BJ (cell line): ENCODE measurements around the gene HEATR9. TPM values are rescaled to one million over a fixed set of nuclear protein-coding genes. Genes with fewer than 3 reads are reported as not detected.
A peak's percentile ranks its signal among the peaks of the same experiment; 100 is the strongest.

Experiments used
- CTCF ChIA-PET: fragments of 350-600 bp; formaldehyde crosslinking; extraction: SDS; loops from one replicate; lab custom pipeline; 2021; ENCODE audit warnings: antibody characterized with exemption, inconsistent platforms; lab: Yijun Ruan, JAX
- POLR2A ChIA-PET: fragments of 300-600 bp; sonication (Branson Sonifier 250); formaldehyde crosslinking; extraction: SDS; loops from one replicate; lab custom pipeline; 2021; ENCODE audit warnings: antibody characterized with exemption; lab: Charles Lee
- DNase-seq: peaks from one replicate; pipeline ENCODE4 v3.0.0-alpha.2; 2011; ENCODE audit warnings: low read depth
- H3K27me3 ChIP-seq: 2 replicates; pipeline ENCODE4 v1.6.0; 2011; ENCODE audit warnings: low read length; ENCODE audit not compliant: control insufficient read depth, insufficient read depth
- H3K36me3 ChIP-seq: 2 replicates; pipeline ENCODE4 v1.5.1; 2011; ENCODE audit warnings: low read length; ENCODE audit not compliant: control insufficient read depth, insufficient read depth
- H3K4me3 ChIP-seq: 2 replicates; pipeline ENCODE4 v1.5.1; 2011; ENCODE audit warnings: low read depth, mild to moderate bottlenecking, control low read depth, low read length
- CTCF ChIP-seq: IDR thresholded peaks from 2 replicates; pipeline ENCODE4 v1.5.1; 2011; ENCODE audit warnings: low read depth, mild to moderate bottlenecking, control low read depth, inconsistent platforms, low read length, moderate library complexity; ENCODE audit not compliant: insufficient read depth
- polyA plus RNA-seq: library from polyadenylated mRNA; depleted of rRNA; stranded (reverse); fragments of >200 nt; gene quantifications from 2 replicates; pipeline ENCODE4 v1.2.3, GENCODE V29; 2011

Gene HEATR9
- polyA plus RNA-seq, 1 experiment, result not detected

GRCh38 chr17:35816723-35817122 lies 52.0 kb downstream of the HEATR9 start:
- ChIA-PET POLR2A (interaction anchor here (0.7 kb wide), 1 partner anchor 212 kb away, joined by 15 read pairs; no protein-coding TSS in a partner anchor), CTCF (interaction anchor here (0.9 to 2.6 kb wide), 3 partner anchors 8 to 52 kb away, joined by 4 to 18 read pairs (median 4); no protein-coding TSS in a partner anchor)

GRCh38 chr17:35812456-35812855 lies 56.2 kb downstream of the HEATR9 start:
- no peak for TF ChIP-seq CTCF
- no peaks in the 10 kb centered on the region for H3K36me3 ChIP-seq
- no peaks in the 10 kb centered on the region for H3K27me3 ChIP-seq
- CTCF ChIA-PET, result interaction anchor here (11.2 kb wide), 1 partner anchor 47 kb away, joined by 425 read pairs; the partner anchor contains the start of gene C17orf50
- DNase-seq, result no peak
- H3K4me3 ChIP-seq, result no peak overlapping the region
- POLR2A ChIA-PET, result interaction anchor here (0.5 kb wide), 1 partner anchor 26 kb away, joined by 6 read pairs; no protein-coding TSS in a partner anchor

More at GRCh38 chr17:35816723-35817122, 52.0 kb downstream of the HEATR9 start:
- DNase-seq, result no peak
- H3K36me3 ChIP-seq, result no peaks in the 10 kb centered on the region
- no peaks in the 10 kb centered on the region for H3K27me3 ChIP-seq
- H3K4me3 ChIP-seq, result no peak overlapping the region
- TF ChIP-seq CTCF, result no peak

GRCh38 chr17:35811759-35812158 lies 56.9 kb downstream of the HEATR9 start:
- no peaks in the 10 kb centered on the region for H3K27me3 ChIP-seq
- ChIA-PET CTCF (interaction anchor here (11.2 kb wide), 1 partner anchor 46 kb away, joined by 425 read pairs; the partner anchor contains the start of gene C17orf50), POLR2A (no interaction called here)
- H3K4me3 ChIP-seq, result no peak overlapping the region
- H3K36me3 ChIP-seq, result no peaks in the 10 kb centered on the region
- DNase-seq, result no peak
- TF ChIP-seq CTCF, result no peak

GRCh38 chr17:35809855-35810461 lies 58.7 kb downstream of the HEATR9 start:
- Histone ChIP-seq H3K4me3 (peak overlapping the region; percentile 71), H3K36me3 (no peaks in the 10 kb centered on the region), H3K27me3 (no peaks in the 10 kb centered on the region)
- ChIA-PET POLR2A (no interaction called here), CTCF (interaction anchor here (0.8 to 11.2 kb wide), 13 partner anchors 9 to 197 kb away, joined by 3 to 425 read pairs (median 6); partner anchors contain the start of gene C17orf50)
- DNase-seq, result no peak
- TF ChIP-seq CTCF, result no peak

GRCh38 chr17:35808962-35809854 lies 59.5 kb downstream of the HEATR9 start, which contains the start of gene TAF15:
TAF15 (plus strand) TSS chr17:35809484; CDS start chr17:35809570, 86 bp downstream.
- peak; percentile 91 for TF ChIP-seq CTCF
- CTCF ChIA-PET, result interaction anchor here (0.7 to 11.2 kb wide), 22 partner anchors 8 to 1169 kb away, joined by 3 to 425 read pairs (median 4); partner anchors contain the start of genes C17orf50 and MMP28
- peak; percentile 94 for DNase-seq
- peak within 1 kb of the TSS; percentile 71 for H3K4me3 ChIP-seq
- POLR2A ChIA-PET, result interaction anchor here (0.7 to 0.8 kb wide), 4 partner anchors 45 to 1364 kb away, joined by 3 to 5 read pairs (median 3); no protein-coding TSS in a partner anchor
- H3K36me3 ChIP-seq, result no peaks in the 10 kb centered on the region
- no peaks in the 10 kb centered on the region for H3K27me3 ChIP-seq
